Neural progenitor cell (in vitro differentiated cells): ENCODE results near the gene ZP2.

Source experiments
- EZH2phosphoT487 ChIP-seq: fragments of 200-600 bp; sonication (generic); IDR thresholded peaks from 2 replicates; pipeline ENCODE4 v1.6.1; 2017; ENCODE audit warnings: antibody characterized with exemption
- TF ChIP-seq, protein P1 (sequence below): fragments of 200-600 bp; sonication (generic); IDR thresholded peaks from 2 replicates; pipeline ENCODE4 v1.5.1; 2017; ENCODE audit warnings: antibody characterized with exemption, mild to moderate bottlenecking

DNA sequence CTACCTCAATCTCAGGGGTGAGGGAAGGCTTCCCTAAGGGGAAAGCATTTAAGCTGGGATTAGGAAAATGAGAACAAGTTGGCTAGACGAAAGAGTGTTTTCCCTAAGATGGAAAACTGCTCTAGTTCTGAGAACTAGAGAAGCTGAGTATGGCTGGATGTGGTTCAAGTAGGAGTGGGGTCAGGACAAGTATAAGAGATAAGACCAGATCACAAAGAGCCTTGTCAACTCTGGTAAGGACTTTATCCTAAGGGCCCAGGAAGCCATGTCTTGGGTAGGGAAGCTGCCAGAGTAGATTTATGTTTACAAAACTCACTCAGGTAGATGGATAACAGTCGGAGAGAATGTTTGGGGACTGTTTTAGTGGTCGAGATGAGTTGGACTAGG is 23.8 kb upstream of the ZP2 start:
- TF ChIP-seq, protein P1, sequence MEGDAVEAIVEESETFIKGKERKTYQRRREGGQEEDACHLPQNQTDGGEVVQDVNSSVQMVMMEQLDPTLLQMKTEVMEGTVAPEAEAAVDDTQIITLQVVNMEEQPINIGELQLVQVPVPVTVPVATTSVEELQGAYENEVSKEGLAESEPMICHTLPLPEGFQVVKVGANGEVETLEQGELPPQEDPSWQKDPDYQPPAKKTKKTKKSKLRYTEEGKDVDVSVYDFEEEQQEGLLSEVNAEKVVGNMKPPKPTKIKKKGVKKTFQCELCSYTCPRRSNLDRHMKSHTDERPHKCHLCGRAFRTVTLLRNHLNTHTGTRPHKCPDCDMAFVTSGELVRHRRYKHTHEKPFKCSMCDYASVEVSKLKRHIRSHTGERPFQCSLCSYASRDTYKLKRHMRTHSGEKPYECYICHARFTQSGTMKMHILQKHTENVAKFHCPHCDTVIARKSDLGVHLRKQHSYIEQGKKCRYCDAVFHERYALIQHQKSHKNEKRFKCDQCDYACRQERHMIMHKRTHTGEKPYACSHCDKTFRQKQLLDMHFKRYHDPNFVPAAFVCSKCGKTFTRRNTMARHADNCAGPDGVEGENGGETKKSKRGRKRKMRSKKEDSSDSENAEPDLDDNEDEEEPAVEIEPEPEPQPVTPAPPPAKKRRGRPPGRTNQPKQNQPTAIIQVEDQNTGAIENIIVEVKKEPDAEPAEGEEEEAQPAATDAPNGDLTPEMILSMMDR, result no peak
- TF ChIP-seq EZH2phosphoT487, result no peak
